AG20443 (cell line): ENCODE measurements around the gene FERMT3.
A peak's percentile ranks its signal among the peaks of the same experiment; 100 is the strongest.
"Not testable (repeated sequence)": the region's sequence is repeated elsewhere in the genome, so short reads cannot be mapped to it uniquely, and the experiment has no call there.

Experiments
- DNase-seq: peaks from one replicate; pipeline ENCODE4 v3.0.0; 2012; ENCODE audit warnings: low spot score, mixed read lengths

FERMT3 gene

GRCh38 chr11:64206457-64207255 lies at the start of gene FERMT3:
FERMT3 (plus strand) TSS chr11:64206721; CDS start chr11:64207365, 644 bp downstream.
- no peak for DNase-seq

GRCh38 chr11:64157631-64158394 lies 48.7 kb upstream of the FERMT3 start:
- no peak for DNase-seq

- no peak for DNase-seq
These were observed 45.5 kb upstream of the FERMT3 start for GRCh38 chr11:64161037-64161436.

GRCh38 chr11:64162769-64163168 lies 43.8 kb upstream of the FERMT3 start:
- DNase-seq, result not testable (repeated sequence)

GRCh38 chr11:64163951-64164350 lies 42.6 kb upstream of the FERMT3 start:
- DNase-seq, result no peak

GRCh38 chr11:64164392-64165312 lies 41.9 kb upstream of the FERMT3 start:
- no peak for DNase-seq

- no peak for DNase-seq
These were observed 41.1 kb upstream of the FERMT3 start for GRCh38 chr11:64165481-64165841.

- peak; percentile 94 for DNase-seq
These were observed 40.5 kb upstream of the FERMT3 start, which contains the start of gene MACROD1 for GRCh38 chr11:64165842-64166635. MACROD1 (minus strand) TSS chr11:64166113; CDS start chr11:64165994, 119 bp downstream.

GRCh38 chr11:64170419-64170818 lies 36.1 kb upstream of the FERMT3 start:
- no peak for DNase-seq

GRCh38 chr11:64173616-64174355 lies 32.7 kb upstream of the FERMT3 start:
- no peak for DNase-seq

GRCh38 chr11:64176751-64177150 lies 29.8 kb upstream of the FERMT3 start:
- no peak for DNase-seq

GRCh38 chr11:64178203-64178602 lies 28.3 kb upstream of the FERMT3 start:
- no peak for DNase-seq

- DNase-seq, result no peak
These were observed 27.4 kb upstream of the FERMT3 start for GRCh38 chr11:64178951-64179639.

GRCh38 chr11:64180891-64181290 lies 25.6 kb upstream of the FERMT3 start:
- DNase-seq, result no peak

GRCh38 chr11:64181506-64182411 lies 24.8 kb upstream of the FERMT3 start:
- peak; percentile 94 for DNase-seq

- no peak for DNase-seq
These were observed 22.6 kb upstream of the FERMT3 start for GRCh38 chr11:64183890-64184289.

GRCh38 chr11:64185175-64185692 lies 21.3 kb upstream of the FERMT3 start:
- peak; percentile 84 for DNase-seq

- peak; percentile 97 for DNase-seq
These were observed 20.6 kb upstream of the FERMT3 start, which contains the start of gene STIP1 for GRCh38 chr11:64185693-64186491. STIP1 (plus strand) TSS chr11:64186171; CDS start chr11:64186262, 91 bp downstream.
